IMR-90 (cell line): ENCODE results near the gene RHBDF1. TPM values are rescaled to one million over a fixed set of nuclear protein-coding genes. Genes with fewer than 3 reads are reported as not detected.

ENCODE experiments used
- ATAC-seq: fragments of 200-7000 bp; cut with Tn5 transposase; 2 replicates; pipeline ENCODE4 v1.9.1; 2020; ENCODE audit warnings: low read depth, mild to moderate bottlenecking, moderate library complexity
- BruUV-seq: library from RNA; stranded (reverse); fragments of 400-500 nt; replicated peaks from 2 replicates; lab custom pipeline; 2021; lab: Mats Ljungman, UMichigan
- CTCF ChIA-PET: fragments of 300-600 bp; formaldehyde crosslinking; extraction: SDS; loops from one replicate; lab custom pipeline; 2021; ENCODE audit warnings: antibody characterized with exemption; lab: Yijun Ruan, JAX
- POLR2A ChIA-PET: fragments of 300-600 bp; sonication (Branson Sonifier 250); formaldehyde crosslinking; loops from one replicate; lab custom pipeline; 2022; ENCODE audit warnings: antibody characterized with exemption; ENCODE audit not compliant: unreplicated experiment; lab: Charles Lee
- DNase-seq: peaks from one replicate; pipeline ENCODE4 v3.0.0; 2013
- H2AFZ ChIP-seq: replicated peaks from 2 replicates; pipeline ENCODE3; 2013; ENCODE audit warnings: low read length, mild to moderate bottlenecking; ENCODE audit not compliant: poor library complexity
- H2AK5ac ChIP-seq: 2 replicates; pipeline ENCODE4 v1.6.1; 2013; ENCODE audit warnings: low read depth, low read length, inconsistent platforms
- H2AK9ac ChIP-seq: replicated peaks from 2 replicates; pipeline ENCODE3; 2013; ENCODE audit warnings: mild to moderate bottlenecking, low read depth, low read length, moderate library complexity; ENCODE audit not compliant: poor library complexity
- H2BK120ac ChIP-seq: 2 replicates; pipeline ENCODE4 v1.6.1; 2013; ENCODE audit warnings: low read depth, low read length, inconsistent platforms
- H2BK15ac ChIP-seq: 3 replicates; pipeline ENCODE4 v1.6.1; 2013; ENCODE audit warnings: low read depth, low read length, inconsistent platforms
- H2BK20ac ChIP-seq: 2 replicates; pipeline ENCODE4 v1.6.1; 2013; ENCODE audit warnings: low read depth, mild to moderate bottlenecking, inconsistent platforms, low read length, moderate library complexity
- H2BK5ac ChIP-seq: 2 replicates; pipeline ENCODE4 v1.6.1; 2013; ENCODE audit warnings: mild to moderate bottlenecking, low read depth, low read length, inconsistent platforms; ENCODE audit not compliant: poor library complexity, severe bottlenecking
- H3K14ac ChIP-seq: replicated peaks from 2 replicates; pipeline ENCODE4 v1.6.1; 2013; ENCODE audit warnings: low read depth, low read length, inconsistent platforms
- H3K18ac ChIP-seq: 2 replicates; pipeline ENCODE4 v1.6.1; 2013; ENCODE audit warnings: low read depth, low read length, control low read depth
- H3K23ac ChIP-seq: 2 replicates; pipeline ENCODE4 v1.6.1; 2013; ENCODE audit warnings: low read depth, low read length, inconsistent platforms
- H3K27ac ChIP-seq: 2 replicates; pipeline ENCODE4 v1.5.1; 2013; ENCODE audit warnings: mild to moderate bottlenecking, control low read depth, low read length; ENCODE audit not compliant: insufficient read depth
- H3K27me3 ChIP-seq: 2 replicates; pipeline ENCODE4 v1.6.1; 2013; ENCODE audit warnings: low read length; ENCODE audit not compliant: control insufficient read depth, insufficient read depth
- H3K36me3 ChIP-seq: 2 replicates; pipeline ENCODE4 v1.6.1; 2013; ENCODE audit warnings: low read length, mixed read lengths; ENCODE audit not compliant: control insufficient read depth, insufficient read depth
- H3K4ac ChIP-seq: 2 replicates; pipeline ENCODE4 v1.6.1; 2013; ENCODE audit warnings: low read depth, low read length, inconsistent platforms
- H3K4me1 ChIP-seq: 2 replicates; pipeline ENCODE4 v1.6.1; 2013; ENCODE audit warnings: low read length, mixed read lengths; ENCODE audit not compliant: control insufficient read depth, insufficient read depth
- H3K4me2 ChIP-seq: 2 replicates; pipeline ENCODE4 v1.6.1; 2013; ENCODE audit warnings: low read depth, mild to moderate bottlenecking, control low read depth, low read length, moderate library complexity
- H3K4me3 ChIP-seq: 2 replicates; pipeline ENCODE4 v1.5.1; 2013; ENCODE audit warnings: low read depth, mild to moderate bottlenecking, control low read depth, low read length, moderate library complexity; ENCODE audit not compliant: insufficient read depth
- H3K56ac ChIP-seq: 2 replicates; pipeline ENCODE4 v1.6.1; 2013; ENCODE audit warnings: low read length, inconsistent platforms; ENCODE audit not compliant: insufficient read depth; ENCODE audit errors: extremely low read depth
- H3K79me1 ChIP-seq, 2 experiments: 2 replicates each; pipeline ENCODE4 v1.6.1; 2013; ENCODE audit warnings: low read length in 2 of 2, inconsistent platforms in 1 of 2, low read depth in 1 of 2
- H3K9ac ChIP-seq: 2 replicates; pipeline ENCODE4 v1.6.1; 2013; ENCODE audit warnings: low read depth, low read length, control low read depth
- H3K9me1 ChIP-seq: 2 replicates; pipeline ENCODE4 v1.6.1; 2013; ENCODE audit warnings: low read length, inconsistent platforms; ENCODE audit not compliant: insufficient read depth
- H3K9me3 ChIP-seq: 2 replicates; pipeline ENCODE4 v1.6.1; 2013; ENCODE audit warnings: low read length; ENCODE audit not compliant: control insufficient read depth, insufficient read depth
- H4K20me1 ChIP-seq: 2 replicates; pipeline ENCODE4 v1.6.1; 2013; ENCODE audit warnings: low read length, inconsistent platforms; ENCODE audit not compliant: insufficient read depth
- H4K5ac ChIP-seq: 2 replicates; pipeline ENCODE4 v1.6.1; 2013; ENCODE audit warnings: mild to moderate bottlenecking, low read depth, low read length, control low read depth
- H4K8ac ChIP-seq, 2 experiments: 2 replicates each; pipeline ENCODE4 v1.6.1; 2013; ENCODE audit warnings: low read depth in 2 of 2, low read length in 2 of 2, control low read depth in 1 of 2, inconsistent platforms in 1 of 2
- H4K91ac ChIP-seq: 2 replicates; pipeline ENCODE4 v1.6.1; 2013; ENCODE audit warnings: low read depth, low read length, inconsistent platforms; ENCODE audit not compliant: insufficient read depth
- FOS ChIP-seq: fragments of 150-350 bp; IDR thresholded peaks from 2 replicates; pipeline ENCODE4 v1.6.1; 2016; ENCODE audit warnings: low read depth, low read length
- MXI1 ChIP-seq: IDR thresholded peaks from 2 replicates; pipeline ENCODE4 v1.6.1; 2012; ENCODE audit warnings: low read depth, mild to moderate bottlenecking, low read length, moderate library complexity, borderline replicate concordance
- WGBS, 2 experiments: methylation state at CpG; one replicate each; pipeline versions ENCODE4 v1.1.5 to v1.1.7; 2013; ENCODE audit warnings: missing lambda C conversion rate in 2 of 2; ENCODE audit not compliant: insufficient read length in 1 of 2; ENCODE audit errors: extremely low coverage in 2 of 2; 5-methylcytosine and 5-hydroxymethylcytosine counted together
- dilution Hi-C: fragments of 300-500 bp; cut with HindIII; formaldehyde crosslinking; loops from one replicate; pipeline ENCODE4 v1.14.3; 2018; ENCODE audit warnings: low sequenced_read_pairs; ENCODE audit not compliant: unreplicated experiment
- in situ Hi-C: fragments of 300-500 bp; cut with MboI; formaldehyde crosslinking; loops from 3 replicates; pipeline ENCODE4 v1.14.3; 2019; ENCODE audit warnings: low sequenced_read_pairs, inconsistent platforms, mixed read lengths
- intact Hi-C: fragments of 100-400 bp; cut with micrococcal nuclease; formaldehyde crosslinking; loops from 2 replicates; pipeline ENCODE4 v1.10.0; 2022
- polyA plus RNA-seq, 3 experiments: library from polyadenylated mRNA; depleted of rRNA; stranded (reverse); fragments of >200 nt; gene quantifications; 2 replicates each; pipeline ENCODE4 v1.2.3, GENCODE V29; 2012; ENCODE audit warnings: low replicate concordance in 1 of 3
- total RNA-seq: library from RNA; depleted of rRNA; stranded (reverse); fragments of >200 nt; gene quantifications from 2 replicates; pipeline ENCODE4 v1.2.3, GENCODE V29; 2012

RHBDF1 gene
- total and polyA plus RNA-seq, 2 of the 4 experiments (the other 2 are of a cell fraction), result 13.8 to 86.6 TPM

- Histone ChIP-seq H3K9me1 (0 out of 2 replicates have a peak, but pooled peaks cover 10% of the 10 kb centered on the region), H2AK5ac (no peak overlapping the region), H3K4me2 (no peak overlapping the region), H2BK20ac (no peak overlapping the region), H3K79me1 (peaks cover 28 to 72% of the 10 kb centered on the region in 2 experiments), H3K9ac (no peak overlapping the region), H3K56ac (no peak overlapping the region), H4K91ac (no peak overlapping the region), H3K4ac (no peak overlapping the region), H4K5ac (no peak overlapping the region), H4K20me1 (peaks cover 76% of the 10 kb centered on the region), H3K27me3 (no peaks in the 10 kb centered on the region), H2AK9ac (peak overlapping the region; percentile 60), H3K14ac (no peak overlapping the region), H2BK5ac (no peak overlapping the region), H3K18ac (no peak overlapping the region), H2BK120ac (no peak overlapping the region), H4K8ac (no peak overlapping the region), H3K4me3 (no peak overlapping the region), H3K27ac (no peak overlapping the region), H3K36me3 (peaks cover 50% of the 10 kb centered on the region), H3K9me3 (no peaks in the 10 kb centered on the region), H2AFZ (no peak overlapping the region), H2BK15ac (no peak overlapping the region), H3K23ac (no peak overlapping the region), H3K4me1 (peaks cover 31% of the 10 kb centered on the region)
- intact Hi-C loops, result loop anchor here (1.0 kb wide), 2 partner anchors 19 to 32 kb away; no protein-coding TSS in a partner anchor
- ChIA-PET POLR2A (no interaction called here), CTCF (interaction anchor here (1.4 to 2.4 kb wide), 3 partner anchors 20 to 42 kb away, joined by 6 to 24 read pairs (median 14); no protein-coding TSS in a partner anchor)
- ATAC-seq (no peak), DNase-seq (no peak)
- dilution Hi-C loops, result no loop called here
- WGBS, 2 experiments, result 85% methylated on average over 5 of the region's 9 CpGs; no CpG with 5 or more reads in 1 of the 2 experiments
- in situ Hi-C loops, result no loop called here
- no peak for TF ChIP-seq FOS
- no peak for TF ChIP-seq MXI1
- no TSS peak for BruUV-seq
Observed at GRCh38 chr16:64914-65255, 7.5 kb downstream of the RHBDF1 start.
